Tibial nerve (tissue), 4 donors: ENCODE measurements around the gene WSB1. TPM values are rescaled to one million over a fixed set of nuclear protein-coding genes. Genes with fewer than 3 reads are reported as not detected.
A peak's percentile ranks its signal among the peaks of the same experiment; 100 is the strongest.

Experiments used
- DNase-seq, 2 donors: peaks; one replicate each; pipeline ENCODE4 v3.0.0-alpha.2; 2019; ENCODE audit warnings: low spot score in 2 of 2
- H3K27ac ChIP-seq, 4 donors: fragments of 200-600 bp; sonication (generic) in 3 of 4; one replicate each; pipeline ENCODE4 v1.5.1; 2017 to 2019; ENCODE audit warnings: mild to moderate bottlenecking in 1 of 4
- H3K27me3 ChIP-seq, 2 donors: fragments of 200-600 bp; sonication (generic) in 1 of 2; one replicate each; pipeline versions ENCODE4 v1.5.1 to v1.6.0; 2017 to 2019
- H3K36me3 ChIP-seq, 3 donors: fragments of 200-600 bp; sonication (generic); one replicate each; pipeline ENCODE4 v1.5.1; 2018 to 2019
- H3K4me1 ChIP-seq, 4 donors: fragments of 200-600 bp; sonication (generic) in 3 of 4; one replicate each; pipeline ENCODE4 v1.5.1; 2017 to 2019
- H3K4me3 ChIP-seq, 4 donors: fragments of 200-600 bp; sonication (generic) in 3 of 4; one replicate each; pipeline ENCODE4 v1.5.1; 2017 to 2019; ENCODE audit warnings: mild to moderate bottlenecking in 1 of 4, moderate library complexity in 1 of 4
- H3K9me3 ChIP-seq, 4 donors: fragments of 200-600 bp; sonication (generic) in 3 of 4; one replicate each; pipeline ENCODE4 v1.5.1; 2017 to 2019
- CTCF ChIP-seq, 5 experiments: fragments of 200-600 bp in 3 of 5; fragments of 450-650 bp in 2 of 5; sonication (generic) in 3 of 5; IDR thresholded peaks; one replicate each; pipeline ENCODE4 v1.5.1; 2016 to 2019; ENCODE audit warnings: antibody characterized with exemption in 5 of 5, mild to moderate bottlenecking in 3 of 5, moderate library complexity in 2 of 5
- EP300 ChIP-seq, 2 donors: sonication (generic); formaldehyde crosslinking; IDR thresholded peaks; one replicate each; pipeline ENCODE4 v1.6.1; 2017; ENCODE audit warnings: antibody characterized with exemption in 2 of 2, mild to moderate bottlenecking in 1 of 2
- POLR2A ChIP-seq, 2 donors: fragments of 450-650 bp; IDR thresholded peaks; one replicate each; pipeline ENCODE4 v1.6.1; 2017; ENCODE audit warnings: antibody characterized with exemption in 2 of 2, mild to moderate bottlenecking in 2 of 2, moderate library complexity in 2 of 2
- WGBS, 2 donors: methylation state at CpG; one replicate each; pipeline ENCODE4 v1.1.5; 2018; 5-methylcytosine and 5-hydroxymethylcytosine counted together
- total RNA-seq, 4 donors: library from RNA; depleted of rRNA; stranded (reverse); fragments of >200 nt; gene quantifications; one replicate each; pipeline ENCODE4 v1.1.0, GENCODE V29; 2016

Gene WSB1
- total RNA-seq, 4 donors from 2014 or later = 201 to 225 (median 213) TPM

GRCh38 chr17:27341041-27341471 is 47.1 kb downstream of the WSB1 start:
- no peak for DNase-seq
- H3K4me3 ChIP-seq = no peak overlapping the region
- TF ChIP-seq CTCF (IDR thresholded peaks at IDR 0.05) (no peak), EP300 (IDR thresholded peaks at IDR 0.05) (no peak), POLR2A (IDR thresholded peaks at IDR 0.05) (no peak)
- H3K27me3 ChIP-seq = no peaks in the 10 kb centered on the region
- peaks cover 0 to 6% (median 0%) of the 10 kb centered on the region in 3 donors for H3K36me3 ChIP-seq
- H3K9me3 ChIP-seq = no peaks in the 10 kb centered on the region
- no peak overlapping the region for H3K27ac ChIP-seq
- 36 to 48% methylated on average over 4 of the region's 4 CpGs for WGBS, 2 donors
- H3K4me1 ChIP-seq = peaks cover 0 to 14% (median 5%) of the 10 kb centered on the region in 4 donors

- Histone ChIP-seq H3K4me1 (peaks cover 0 to 14% (median 5%) of the 10 kb centered on the region in 4 donors), H3K27me3 (no peaks in the 10 kb centered on the region), H3K4me3 (no peak overlapping the region), H3K36me3 (peaks cover 0 to 6% (median 0%) of the 10 kb centered on the region in 3 donors), H3K27ac (no peak overlapping the region), H3K9me3 (no peaks in the 10 kb centered on the region)
- no peak for DNase-seq
- 88 to 89% methylated on average over 4 of the region's 4 CpGs for WGBS, 2 donors
- no peak for TF ChIP-seq EP300 (IDR thresholded peaks at IDR 0.05)
- no peak for TF ChIP-seq CTCF (IDR thresholded peaks at IDR 0.05)
- TF ChIP-seq POLR2A (IDR thresholded peaks at IDR 0.05) = no peak
Measured at GRCh38 chr17:27342059-27342458, 48.1 kb downstream of the WSB1 start.

- Histone ChIP-seq H3K4me1 (peaks cover 0 to 14% (median 6%) of the 10 kb centered on the region in 4 donors), H3K27ac (no peak overlapping the region), H3K9me3 (no peaks in the 10 kb centered on the region), H3K4me3 (no peak overlapping the region), H3K27me3 (no peaks in the 10 kb centered on the region), H3K36me3 (no peaks in the 10 kb centered on the region)
- WGBS, 2 donors = 83 to 86% methylated on average over 2 to 3 of the region's 3 CpGs
- DNase-seq = no peak
- TF ChIP-seq EP300 (IDR thresholded peaks at IDR 0.05) (no peak), CTCF (IDR thresholded peaks at IDR 0.05) (no peak), POLR2A (IDR thresholded peaks at IDR 0.05) (no peak)
Measured at GRCh38 chr17:27343294-27343693, 49.4 kb downstream of the WSB1 start.

GRCh38 chr17:27343977-27344607 is 50.2 kb downstream of the WSB1 start:
- H3K4me3 ChIP-seq = no peak overlapping the region
- H3K27me3 ChIP-seq = no peaks in the 10 kb centered on the region
- WGBS, 2 donors = 35 to 52% methylated on average over 3 of the region's 3 CpGs
- no peaks in the 10 kb centered on the region for H3K9me3 ChIP-seq
- no peak for DNase-seq
- peaks cover 0 to 22% (median 10%) of the 10 kb centered on the region in 4 donors for H3K4me1 ChIP-seq
- TF ChIP-seq POLR2A (IDR thresholded peaks at IDR 0.05) = no peak
- no peak for TF ChIP-seq CTCF (IDR thresholded peaks at IDR 0.05)
- TF ChIP-seq EP300 (IDR thresholded peaks at IDR 0.05) = no peak
- no peaks in the 10 kb centered on the region for H3K36me3 ChIP-seq
- H3K27ac ChIP-seq = peak overlapping the region in 2 of 4 donors; percentile 38 to 46

GRCh38 chr17:27345141-27345904 is 51.4 kb downstream of the WSB1 start:
- TF ChIP-seq CTCF (IDR thresholded peaks at IDR 0.05) (no peak), POLR2A (IDR thresholded peaks at IDR 0.05) (no peak), EP300 (IDR thresholded peaks at IDR 0.05) (no peak)
- Histone ChIP-seq H3K36me3 (no peaks in the 10 kb centered on the region), H3K9me3 (no peaks in the 10 kb centered on the region), H3K27ac (no peak overlapping the region), H3K27me3 (no peaks in the 10 kb centered on the region), H3K4me1 (peaks cover 0 to 28% (median 10%) of the 10 kb centered on the region in 4 donors), H3K4me3 (no peak overlapping the region)
- no peak for DNase-seq
- WGBS, 2 donors = 40 to 43% methylated on average over 17 of the region's 17 CpGs
